ENCODE measurements around the gene TAC4.

Gene TAC4

DNA sequence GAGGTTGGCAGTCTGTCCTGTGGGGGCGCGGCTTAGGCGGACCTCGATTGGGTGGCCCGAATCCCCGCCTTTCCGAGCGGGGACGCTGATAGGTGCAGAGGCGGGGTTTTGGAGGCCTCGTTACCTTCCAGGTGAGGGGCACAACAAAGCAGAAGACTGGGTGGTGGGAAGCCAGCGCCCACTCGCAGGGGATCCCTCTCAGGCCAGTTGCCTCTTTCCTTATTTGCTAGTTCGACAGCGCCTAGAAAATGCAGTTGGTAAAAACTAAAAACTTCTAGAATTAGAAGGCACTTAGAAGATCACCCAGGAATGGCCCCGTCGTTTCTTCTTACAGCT lies 58.7 kb downstream of the TAC4 start:
- no peak for DNase-seq (ENCODE audit: low read depth)
- peak overlapping the region; percentile 65 for H3K4me3 ChIP-seq (ENCODE audit: low read length)
- no peak for TF ChIP-seq CTCF (conservative IDR thresholded peaks at IDR 0.05; ENCODE audit: low read length)

DNA sequence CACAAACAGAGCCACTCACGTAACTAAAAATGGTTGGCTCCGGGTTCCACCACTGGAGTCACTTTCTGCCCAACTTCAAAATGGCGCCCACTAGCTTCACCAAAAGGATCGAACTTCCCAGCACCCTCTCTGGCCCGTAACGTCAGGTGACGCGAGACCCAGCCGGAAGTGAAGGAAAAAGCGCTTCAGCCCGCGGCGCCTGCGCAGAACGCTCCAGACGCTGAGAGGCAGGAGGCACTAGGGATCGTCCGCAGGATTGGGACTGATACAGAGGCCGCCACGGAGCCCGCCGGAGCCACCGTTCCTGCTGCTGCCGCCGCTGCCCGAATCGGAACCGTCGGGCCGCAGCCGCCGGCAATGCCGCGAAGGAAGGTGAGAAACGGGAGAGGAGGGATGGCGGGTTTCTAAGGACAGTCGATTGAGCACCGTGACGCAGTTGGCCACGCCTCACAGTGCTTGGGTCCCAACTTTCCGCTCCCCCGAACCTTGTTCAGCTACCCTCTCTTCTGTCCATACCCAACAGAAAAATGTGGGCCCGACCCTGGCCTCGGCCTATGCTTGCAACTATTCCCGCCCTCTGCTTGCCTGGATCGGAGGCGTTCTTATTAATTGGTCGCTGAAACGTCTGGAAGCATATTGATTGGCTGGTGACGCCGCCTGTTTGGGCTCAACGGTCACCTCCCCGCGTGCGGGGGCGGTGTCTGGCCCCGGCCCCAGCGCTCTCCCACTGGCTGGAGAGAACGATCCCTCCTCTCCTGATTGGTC lies 59.2 kb downstream of the TAC4 start, which contains the start of gene KAT7:
TSS of gene KAT7 (plus strand) at position 204 of the 765 bp plus-strand sequence. CDS start at position 358, 154 bp downstream.
- DNase-seq (ENCODE audit: low read depth) = peak; percentile 99
- no peak for TF ChIP-seq CTCF (conservative IDR thresholded peaks at IDR 0.05; ENCODE audit: low read length)
- peak within 1 kb of the TSS; percentile 99 for H3K4me3 ChIP-seq (ENCODE audit: low read length)

All from AG10803 (cell line).